ENCODE results near the gene CAPZB. TPM values are rescaled to one million over a fixed set of nuclear protein-coding genes. Genes with fewer than 3 reads are reported as not detected.

Gene CAPZB
- total RNA-seq, 1 donor from 2014 or later = 326 TPM

- H3K9me3 Mint-ChIP-seq (ENCODE audit: unreplicated experiment) = no peaks in the 10 kb centered on the region
- H3K27ac Mint-ChIP-seq (ENCODE audit: unreplicated experiment) = no peak overlapping the region
- no peak overlapping the region for H3K4me3 Mint-ChIP-seq (ENCODE audit: unreplicated experiment)
- TF ChIP-seq, protein P1, sequence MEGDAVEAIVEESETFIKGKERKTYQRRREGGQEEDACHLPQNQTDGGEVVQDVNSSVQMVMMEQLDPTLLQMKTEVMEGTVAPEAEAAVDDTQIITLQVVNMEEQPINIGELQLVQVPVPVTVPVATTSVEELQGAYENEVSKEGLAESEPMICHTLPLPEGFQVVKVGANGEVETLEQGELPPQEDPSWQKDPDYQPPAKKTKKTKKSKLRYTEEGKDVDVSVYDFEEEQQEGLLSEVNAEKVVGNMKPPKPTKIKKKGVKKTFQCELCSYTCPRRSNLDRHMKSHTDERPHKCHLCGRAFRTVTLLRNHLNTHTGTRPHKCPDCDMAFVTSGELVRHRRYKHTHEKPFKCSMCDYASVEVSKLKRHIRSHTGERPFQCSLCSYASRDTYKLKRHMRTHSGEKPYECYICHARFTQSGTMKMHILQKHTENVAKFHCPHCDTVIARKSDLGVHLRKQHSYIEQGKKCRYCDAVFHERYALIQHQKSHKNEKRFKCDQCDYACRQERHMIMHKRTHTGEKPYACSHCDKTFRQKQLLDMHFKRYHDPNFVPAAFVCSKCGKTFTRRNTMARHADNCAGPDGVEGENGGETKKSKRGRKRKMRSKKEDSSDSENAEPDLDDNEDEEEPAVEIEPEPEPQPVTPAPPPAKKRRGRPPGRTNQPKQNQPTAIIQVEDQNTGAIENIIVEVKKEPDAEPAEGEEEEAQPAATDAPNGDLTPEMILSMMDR (IDR thresholded peaks at IDR 0.05; ENCODE audit: partially characterized antibody, unreplicated experiment) = no peak
- no peaks in the 10 kb centered on the region for H3K27me3 Mint-ChIP-seq (ENCODE audit: unreplicated experiment)
- no peaks in the 10 kb centered on the region for H3K36me3 Mint-ChIP-seq (ENCODE audit: unreplicated experiment)
- DNase-seq = no peak
- H3K4me1 Mint-ChIP-seq (ENCODE audit: low read depth, unreplicated experiment) = peaks cover 44% of the 10 kb centered on the region
These were observed 58.8 kb downstream of the CAPZB start for GRCh38 chr1:19426294-19427086.

GRCh38 chr1:19425646-19426239 is 59.6 kb downstream of the CAPZB start:
- H3K27ac Mint-ChIP-seq (ENCODE audit: unreplicated experiment) = no peak overlapping the region

DNA sequence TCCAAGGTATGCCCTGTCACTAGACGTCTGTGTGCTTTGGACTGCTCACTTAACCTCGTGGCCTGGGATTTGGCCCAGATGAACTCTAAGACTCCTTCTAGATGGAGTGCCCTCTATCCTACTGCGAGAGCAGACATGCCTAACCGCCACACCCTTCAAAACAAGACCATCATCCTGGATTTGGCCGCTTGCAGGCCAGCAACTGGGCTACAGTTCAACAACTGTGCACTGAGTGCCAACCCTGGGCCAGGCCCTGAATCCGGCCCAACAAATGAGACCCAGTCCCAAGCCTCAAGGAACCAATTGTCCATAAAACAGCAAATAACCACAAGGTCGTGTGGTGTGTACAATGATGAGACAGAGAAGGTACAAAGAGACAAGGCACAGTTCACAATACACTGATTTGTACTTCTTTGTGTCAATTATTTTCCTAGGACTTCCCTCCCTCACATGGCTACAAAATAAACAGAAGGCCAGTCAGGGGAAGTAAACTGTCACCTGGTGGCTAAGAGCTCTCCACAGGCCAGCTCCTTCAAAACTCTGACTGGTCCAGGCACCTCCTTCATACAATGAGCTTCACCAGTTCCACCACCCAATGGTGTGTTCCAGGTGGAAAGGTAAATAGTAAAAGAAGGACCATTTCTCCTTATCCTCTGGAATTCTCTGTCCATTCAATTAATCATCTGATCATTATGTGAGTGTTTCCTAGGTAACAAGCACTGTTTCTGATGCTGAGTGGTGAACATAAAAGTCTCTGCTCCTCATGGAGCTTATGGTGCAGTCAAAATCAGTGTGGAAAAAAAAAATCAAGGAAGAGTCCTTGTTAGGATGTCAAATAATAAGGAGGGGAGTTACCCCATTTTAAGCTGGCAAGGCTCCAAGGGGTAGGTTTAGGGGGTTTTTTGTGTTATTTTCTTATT is 60.4 kb downstream of the CAPZB start:
- peaks cover 38% of the 10 kb centered on the region for H3K4me1 Mint-ChIP-seq (ENCODE audit: low read depth, unreplicated experiment)
- no peak overlapping the region for H3K27ac Mint-ChIP-seq (ENCODE audit: unreplicated experiment)
- H3K27me3 Mint-ChIP-seq (ENCODE audit: unreplicated experiment) = no peaks in the 10 kb centered on the region
- no peak overlapping the region for H3K4me3 Mint-ChIP-seq (ENCODE audit: unreplicated experiment)
- no peaks in the 10 kb centered on the region for H3K36me3 Mint-ChIP-seq (ENCODE audit: unreplicated experiment)
- no peaks in the 10 kb centered on the region for H3K9me3 Mint-ChIP-seq (ENCODE audit: unreplicated experiment)
- no peak for DNase-seq
- TF ChIP-seq, protein P1 (IDR thresholded peaks at IDR 0.05; ENCODE audit: partially characterized antibody, unreplicated experiment) = no peak

More at GRCh38 chr1:19425646-19426239, 59.6 kb downstream of the CAPZB start:
- DNase-seq = no peak
- Mint-ChIP-seq H3K9me3 (ENCODE audit: unreplicated experiment) (no peaks in the 10 kb centered on the region), H3K4me1 (ENCODE audit: low read depth, unreplicated experiment) (peaks cover 45% of the 10 kb centered on the region), H3K36me3 (ENCODE audit: unreplicated experiment) (no peaks in the 10 kb centered on the region), H3K4me3 (ENCODE audit: unreplicated experiment) (no peak overlapping the region), H3K27me3 (ENCODE audit: unreplicated experiment) (no peaks in the 10 kb centered on the region)
- TF ChIP-seq, protein P1 (IDR thresholded peaks at IDR 0.05; ENCODE audit: partially characterized antibody, unreplicated experiment) = no peak

DNA sequence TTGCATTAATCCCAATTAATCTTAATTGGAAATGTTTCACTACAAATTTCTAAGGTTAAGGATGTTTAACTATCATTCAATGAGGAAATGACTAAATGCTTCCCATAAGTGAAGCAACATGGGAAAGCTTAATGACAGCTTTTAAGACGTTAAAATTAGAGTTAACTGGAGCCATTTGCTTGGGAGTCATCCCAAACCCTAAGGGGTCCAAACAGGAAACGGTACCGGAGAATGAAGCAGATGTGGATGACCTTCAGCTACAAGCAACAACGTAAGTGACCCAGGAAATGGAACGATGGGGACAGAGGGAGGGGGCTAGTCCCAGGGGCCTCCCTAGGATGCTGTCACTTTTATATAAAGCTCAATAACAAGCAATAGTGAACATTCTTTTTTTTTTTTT is 62.2 kb downstream of the CAPZB start:
- Mint-ChIP-seq H3K27me3 (ENCODE audit: unreplicated experiment) (no peaks in the 10 kb centered on the region), H3K9me3 (ENCODE audit: unreplicated experiment) (peaks cover 4% of the 10 kb centered on the region), H3K4me3 (ENCODE audit: unreplicated experiment) (no peak overlapping the region), H3K36me3 (ENCODE audit: unreplicated experiment) (peaks cover 4% of the 10 kb centered on the region), H3K27ac (ENCODE audit: unreplicated experiment) (peak overlapping the region; percentile 80), H3K4me1 (ENCODE audit: low read depth, unreplicated experiment) (peaks cover 32% of the 10 kb centered on the region)
- DNase-seq = no peak
- TF ChIP-seq, protein P1 (IDR thresholded peaks at IDR 0.05; ENCODE audit: partially characterized antibody, unreplicated experiment) = no peak
